Adrenal gland (tissue), 5 donors: ENCODE measurements around the gene YIPF6.

Experiments used
- POLR2A ChIP-seq, 2 donors: fragments of 450-650 bp; IDR thresholded peaks; one replicate each; pipeline ENCODE4 v1.6.1; 2017; ENCODE audit warnings: antibody characterized with exemption in 2 of 2, mild to moderate bottlenecking in 2 of 2, moderate library complexity in 1 of 2
- TF ChIP-seq, protein P1 (sequence below), 6 experiments: fragments of 450-650 bp in 4 of 6; fragments of 200-600 bp in 2 of 6; sonication (generic) in 1 of 6; IDR thresholded peaks; 1 replicate in 5 of 6; 2 replicates in 1 of 6; pipeline versions ENCODE4 v1.5.1 to v1.8.0; 2016 to 2021; ENCODE audit warnings: antibody characterized with exemption in 6 of 6, mild to moderate bottlenecking in 2 of 6, moderate library complexity in 1 of 6
- donor health status: DM: no; HTN: no; CAD: no.

GRCh38 chrX:68487254-68487653, 11.6 kb upstream of the YIPF6 start:
- TF ChIP-seq, protein P1, sequence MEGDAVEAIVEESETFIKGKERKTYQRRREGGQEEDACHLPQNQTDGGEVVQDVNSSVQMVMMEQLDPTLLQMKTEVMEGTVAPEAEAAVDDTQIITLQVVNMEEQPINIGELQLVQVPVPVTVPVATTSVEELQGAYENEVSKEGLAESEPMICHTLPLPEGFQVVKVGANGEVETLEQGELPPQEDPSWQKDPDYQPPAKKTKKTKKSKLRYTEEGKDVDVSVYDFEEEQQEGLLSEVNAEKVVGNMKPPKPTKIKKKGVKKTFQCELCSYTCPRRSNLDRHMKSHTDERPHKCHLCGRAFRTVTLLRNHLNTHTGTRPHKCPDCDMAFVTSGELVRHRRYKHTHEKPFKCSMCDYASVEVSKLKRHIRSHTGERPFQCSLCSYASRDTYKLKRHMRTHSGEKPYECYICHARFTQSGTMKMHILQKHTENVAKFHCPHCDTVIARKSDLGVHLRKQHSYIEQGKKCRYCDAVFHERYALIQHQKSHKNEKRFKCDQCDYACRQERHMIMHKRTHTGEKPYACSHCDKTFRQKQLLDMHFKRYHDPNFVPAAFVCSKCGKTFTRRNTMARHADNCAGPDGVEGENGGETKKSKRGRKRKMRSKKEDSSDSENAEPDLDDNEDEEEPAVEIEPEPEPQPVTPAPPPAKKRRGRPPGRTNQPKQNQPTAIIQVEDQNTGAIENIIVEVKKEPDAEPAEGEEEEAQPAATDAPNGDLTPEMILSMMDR (IDR thresholded peaks at IDR 0.05): no peak
- no peak for TF ChIP-seq POLR2A (IDR thresholded peaks at IDR 0.05)
